GM12891 (cell line): ENCODE measurements around the gene ADA.

Source experiments
- PAX5 ChIP-seq: IDR thresholded peaks from 2 replicates; pipeline ENCODE4 v1.6.1; 2011; ENCODE audit warnings: low read length, moderate library complexity, mild to moderate bottlenecking; ENCODE audit not compliant: insufficient read depth, severe bottlenecking
- POLR2A ChIP-seq: IDR thresholded peaks from 2 replicates; pipeline ENCODE4 v1.6.1; 2011; ENCODE audit warnings: low read depth, low read length, control low read depth
- POLR2AphosphoS5 ChIP-seq: IDR thresholded peaks from 2 replicates; pipeline ENCODE4 v1.6.1; 2011; ENCODE audit warnings: low read depth, low read length, control low read depth
- POU2F2 ChIP-seq: IDR thresholded peaks from 2 replicates; pipeline ENCODE4 v1.6.1; 2011; ENCODE audit warnings: low read depth, mild to moderate bottlenecking, control low read depth, low read length, moderate library complexity
- TAF1 ChIP-seq: IDR thresholded peaks from 2 replicates; pipeline ENCODE4 v1.6.1; 2011; ENCODE audit warnings: low read depth, low read length, control low read depth

GRCh38 chr20:44627364-44628010 lies 24.0 kb downstream of the ADA start:
- TF ChIP-seq POLR2AphosphoS5, result no peak
- TF ChIP-seq TAF1, result no peak
- no peak for TF ChIP-seq POLR2A
- TF ChIP-seq PAX5, result no peak
- no peak for TF ChIP-seq POU2F2
